Thyroid gland (tissue), 4 donors: ENCODE data around the gene PRDM12.

Source experiments
- CTCF ChIP-seq, 6 experiments: fragments of 200-600 bp in 3 of 6; fragments of 450-650 bp in 3 of 6; sonication (generic) in 3 of 6; IDR thresholded peaks; one replicate each; pipeline ENCODE4 v1.5.1; 2016 to 2019; ENCODE audit warnings: antibody characterized with exemption in 6 of 6, mild to moderate bottlenecking in 2 of 6, inconsistent platforms in 1 of 6, moderate library complexity in 1 of 6
- POLR2A ChIP-seq, 2 donors: fragments of 450-650 bp; IDR thresholded peaks; one replicate each; pipeline ENCODE4 v1.6.1; 2017; ENCODE audit warnings: antibody characterized with exemption in 2 of 2, mild to moderate bottlenecking in 2 of 2, moderate library complexity in 1 of 2

- TF ChIP-seq CTCF (IDR thresholded peaks at IDR 0.05) (no peak), POLR2A (IDR thresholded peaks at IDR 0.05) (no peak)
These were observed 50.9 kb downstream of the PRDM12 start for GRCh38 chr9:130715270-130715669.
